ENCODE measurements around the gene ADARB2. TPM values are rescaled to one million over a fixed set of nuclear protein-coding genes. Genes with fewer than 3 reads are reported as not detected.

ADARB2 gene
- total and polyA plus RNA-seq, 5 donors from 2014 or later = 0.27 to 2.9 (median 0.69) TPM; not detected in 1

GRCh38 chr10:1190791-1191490 is 546.4 kb downstream of the ADARB2 start:
- ATAC-seq (ENCODE audit: low read depth in 2 of 2) (no peak), DNase-seq (no peak)
- no peaks in the 10 kb centered on the region for H3K9me3 ChIP-seq (ENCODE audit: control insufficient read depth in 2 of 2, low read length in 2 of 2)
- Mint-ChIP-seq H3K27ac (no peak overlapping the region), H3K4me1 (peaks cover 10 to 19% (median 15%) of the 10 kb centered on the region in 4 donors), H3K9me3 (peaks cover 0 to 1% (median 0%) of the 10 kb centered on the region in 7 donors), H3K36me3 (no peaks in the 10 kb centered on the region), H3K4me3 (no peak overlapping the region), H3K27me3 (no peaks in the 10 kb centered on the region)
- no peaks in the 10 kb centered on the region for H3K36me3 ChIP-seq (ENCODE audit: control insufficient read depth, insufficient read depth, low read length)
- peaks cover 6% of the 10 kb centered on the region for H3K4me1 ChIP-seq (ENCODE audit: control insufficient read depth, insufficient read depth, low read length, poor library complexity, severe bottlenecking)
- no peaks in the 10 kb centered on the region for H3K27me3 ChIP-seq (ENCODE audit: control insufficient read depth, insufficient read depth, low read length)
- no peak overlapping the region for H3K4me3 ChIP-seq (ENCODE audit: low read depth, low read length)
- H3K27ac ChIP-seq (ENCODE audit: insufficient read depth, low read length, poor library complexity, severe bottlenecking) = no peak overlapping the region

DNA sequence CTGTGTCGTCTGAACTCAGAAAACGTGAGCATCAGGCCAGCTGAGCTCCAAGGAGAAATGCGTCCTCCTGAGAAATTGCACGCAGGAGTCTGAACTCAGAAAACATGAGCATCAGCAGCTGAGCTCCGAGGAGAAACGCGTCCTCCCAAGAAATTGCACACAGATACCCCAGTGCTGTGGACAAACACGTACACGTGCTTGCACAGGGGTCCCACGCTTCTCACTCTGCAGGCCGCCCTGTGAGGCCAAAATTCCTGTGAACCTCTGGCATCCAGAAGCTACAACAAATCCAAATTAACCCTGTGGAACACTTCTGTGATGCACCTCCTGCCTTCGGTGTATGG is 547.3 kb downstream of the ADARB2 start:
- no peaks in the 10 kb centered on the region for H3K9me3 ChIP-seq (ENCODE audit: control insufficient read depth in 2 of 2, low read length in 2 of 2)
- no peaks in the 10 kb centered on the region for H3K36me3 ChIP-seq (ENCODE audit: control insufficient read depth, insufficient read depth, low read length)
- no peaks in the 10 kb centered on the region for H3K27me3 ChIP-seq (ENCODE audit: control insufficient read depth, insufficient read depth, low read length)
- peaks cover 10 to 19% (median 15%) of the 10 kb centered on the region in 4 donors for H3K4me1 Mint-ChIP-seq
- H3K4me3 ChIP-seq (ENCODE audit: low read depth, low read length) = no peak overlapping the region
- H3K27ac ChIP-seq (ENCODE audit: insufficient read depth, low read length, poor library complexity, severe bottlenecking) = no peak overlapping the region
- H3K9me3 Mint-ChIP-seq = peaks cover 0 to under 1% (median 0%) of the 10 kb centered on the region in 7 donors
- no peak overlapping the region for H3K27ac Mint-ChIP-seq
- H3K36me3 Mint-ChIP-seq = no peaks in the 10 kb centered on the region
- ATAC-seq (ENCODE audit: low read depth in 2 of 2) (no peak), DNase-seq (no peak)
- peaks cover 6% of the 10 kb centered on the region for H3K4me1 ChIP-seq (ENCODE audit: control insufficient read depth, insufficient read depth, low read length, poor library complexity, severe bottlenecking)
- H3K4me3 Mint-ChIP-seq = no peak overlapping the region
- H3K27me3 Mint-ChIP-seq = no peaks in the 10 kb centered on the region

GRCh38 chr10:1189166-1190051 is 547.9 kb downstream of the ADARB2 start:
- H3K9me3 Mint-ChIP-seq = no peaks in the 10 kb centered on the region
- peak overlapping the region in 1 of 3 donors; percentile 69 for H3K27ac Mint-ChIP-seq
- no peaks in the 10 kb centered on the region for H3K27me3 Mint-ChIP-seq
- DNase-seq (no peak), ATAC-seq (ENCODE audit: low read depth in 2 of 2) (no peak)
- Histone ChIP-seq H3K36me3 (ENCODE audit: control insufficient read depth, insufficient read depth, low read length) (no peaks in the 10 kb centered on the region), H3K27me3 (ENCODE audit: control insufficient read depth, insufficient read depth, low read length) (no peaks in the 10 kb centered on the region), H3K4me3 (ENCODE audit: low read depth, low read length) (no peak overlapping the region), H3K4me1 (ENCODE audit: control insufficient read depth, insufficient read depth, low read length, poor library complexity, severe bottlenecking) (peaks cover 6% of the 10 kb centered on the region), H3K27ac (ENCODE audit: insufficient read depth, low read length, poor library complexity, severe bottlenecking) (no peak overlapping the region), H3K9me3 (ENCODE audit: control insufficient read depth in 2 of 2, low read length in 2 of 2) (no peaks in the 10 kb centered on the region)
- H3K4me1 Mint-ChIP-seq = peaks cover 10 to 15% (median 13%) of the 10 kb centered on the region in 4 donors
- no peak overlapping the region for H3K4me3 Mint-ChIP-seq
- H3K36me3 Mint-ChIP-seq = no peaks in the 10 kb centered on the region

- Mint-ChIP-seq H3K9me3 (no peaks in the 10 kb centered on the region), H3K4me1 (peaks cover 4 to 8% (median 7%) of the 10 kb centered on the region in 4 donors), H3K36me3 (no peaks in the 10 kb centered on the region), H3K27me3 (no peaks in the 10 kb centered on the region), H3K27ac (peak overlapping the region in 1 of 3 donors; percentile 26), H3K4me3 (no peak overlapping the region)
- no peak for DNase-seq
- no peaks in the 10 kb centered on the region for H3K36me3 ChIP-seq (ENCODE audit: control insufficient read depth, insufficient read depth, low read length)
- peaks cover 6% of the 10 kb centered on the region for H3K4me1 ChIP-seq (ENCODE audit: control insufficient read depth, insufficient read depth, low read length, poor library complexity, severe bottlenecking)
- no peak overlapping the region for H3K27ac ChIP-seq (ENCODE audit: insufficient read depth, low read length, poor library complexity, severe bottlenecking)
- no peak for ATAC-seq (ENCODE audit: low read depth in 2 of 2)
- H3K9me3 ChIP-seq (ENCODE audit: control insufficient read depth in 2 of 2, low read length in 2 of 2) = no peaks in the 10 kb centered on the region
- H3K4me3 ChIP-seq (ENCODE audit: low read depth, low read length) = no peak overlapping the region
- H3K27me3 ChIP-seq (ENCODE audit: control insufficient read depth, insufficient read depth, low read length) = no peaks in the 10 kb centered on the region
These were observed 548.7 kb downstream of the ADARB2 start for GRCh38 chr10:1188558-1189135.

DNA sequence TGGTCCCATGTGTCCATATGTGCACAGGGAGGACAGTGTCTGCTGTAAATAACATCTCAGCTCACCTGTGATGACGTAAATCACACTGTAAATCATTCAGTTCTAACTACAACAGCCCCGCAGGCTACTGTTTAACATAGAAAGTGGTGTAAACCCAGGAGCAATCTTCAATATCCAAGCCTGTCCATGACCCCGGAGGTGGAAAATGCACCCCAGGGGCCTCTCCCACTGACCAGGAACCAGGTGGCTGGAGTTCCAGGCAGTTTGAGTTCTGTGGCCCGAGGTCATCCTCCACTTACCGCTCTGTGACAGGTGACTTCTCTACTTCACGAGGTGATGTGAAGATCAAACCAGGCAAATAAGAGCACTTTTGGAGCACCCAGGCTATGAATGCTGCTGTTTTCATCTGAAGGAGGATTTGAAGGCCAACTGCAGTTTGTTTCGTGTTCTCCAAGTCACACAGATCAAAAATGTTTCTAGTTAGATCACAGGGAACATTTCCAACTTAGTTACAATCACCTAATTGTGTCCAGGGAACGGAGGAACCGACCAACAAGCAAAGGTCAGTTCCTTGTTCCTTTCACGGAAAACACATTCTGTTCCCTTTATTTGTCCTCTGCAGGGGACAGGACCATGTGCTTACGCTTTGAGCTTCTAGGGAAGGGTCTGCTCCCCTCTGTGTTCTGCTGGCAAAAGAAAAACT is 549.3 kb downstream of the ADARB2 start:
- ATAC-seq (ENCODE audit: low read depth in 2 of 2) (no peak), DNase-seq (no peak)
- no peak overlapping the region for H3K27ac Mint-ChIP-seq
- Histone ChIP-seq H3K9me3 (ENCODE audit: control insufficient read depth in 2 of 2, low read length in 2 of 2) (no peaks in the 10 kb centered on the region), H3K4me3 (ENCODE audit: low read depth, low read length) (no peak overlapping the region), H3K27me3 (ENCODE audit: control insufficient read depth, insufficient read depth, low read length) (no peaks in the 10 kb centered on the region), H3K36me3 (ENCODE audit: control insufficient read depth, insufficient read depth, low read length) (no peaks in the 10 kb centered on the region), H3K27ac (ENCODE audit: insufficient read depth, low read length, poor library complexity, severe bottlenecking) (no peak overlapping the region), H3K4me1 (ENCODE audit: control insufficient read depth, insufficient read depth, low read length, poor library complexity, severe bottlenecking) (peaks cover under 1% of the 10 kb centered on the region)
- peaks cover 0 to 3% (median 1%) of the 10 kb centered on the region in 4 donors for H3K4me1 Mint-ChIP-seq
- H3K36me3 Mint-ChIP-seq = no peaks in the 10 kb centered on the region
- H3K9me3 Mint-ChIP-seq = no peaks in the 10 kb centered on the region
- H3K4me3 Mint-ChIP-seq = no peak overlapping the region
- H3K27me3 Mint-ChIP-seq = no peaks in the 10 kb centered on the region

- DNase-seq (no peak), ATAC-seq (ENCODE audit: low read depth in 2 of 2) (no peak)
- Histone ChIP-seq H3K4me1 (ENCODE audit: control insufficient read depth, insufficient read depth, low read length, poor library complexity, severe bottlenecking) (no peaks in the 10 kb centered on the region), H3K27ac (ENCODE audit: insufficient read depth, low read length, poor library complexity, severe bottlenecking) (no peak overlapping the region), H3K36me3 (ENCODE audit: control insufficient read depth, insufficient read depth, low read length) (no peaks in the 10 kb centered on the region), H3K27me3 (ENCODE audit: control insufficient read depth, insufficient read depth, low read length) (no peaks in the 10 kb centered on the region), H3K9me3 (ENCODE audit: control insufficient read depth in 2 of 2, low read length in 2 of 2) (no peaks in the 10 kb centered on the region), H3K4me3 (ENCODE audit: low read depth, low read length) (no peak overlapping the region)
- Mint-ChIP-seq H3K27me3 (no peaks in the 10 kb centered on the region), H3K9me3 (no peaks in the 10 kb centered on the region), H3K4me3 (no peak overlapping the region), H3K27ac (no peak overlapping the region), H3K4me1 (peaks cover 0 to under 1% (median 0%) of the 10 kb centered on the region in 4 donors), H3K36me3 (no peaks in the 10 kb centered on the region)
These were observed 550.0 kb downstream of the ADARB2 start for GRCh38 chr10:1187151-1187854.

DNA sequence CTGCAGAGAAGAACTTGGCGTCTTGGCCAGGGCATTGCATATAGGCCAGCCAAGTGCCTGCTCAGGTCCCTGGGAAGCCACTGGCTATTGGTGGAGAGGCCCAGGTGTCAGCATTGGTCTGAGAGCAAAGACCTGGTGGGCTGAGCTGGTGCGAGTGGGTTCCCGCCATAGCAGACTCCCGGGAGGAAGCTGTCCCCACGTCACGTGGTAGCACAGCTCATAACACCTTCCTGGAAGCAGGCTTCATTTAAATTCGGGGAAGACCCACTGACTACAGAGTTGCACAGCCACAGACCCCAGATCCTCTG is 550.7 kb downstream of the ADARB2 start:
- Mint-ChIP-seq H3K36me3 (no peaks in the 10 kb centered on the region), H3K27me3 (no peaks in the 10 kb centered on the region), H3K27ac (no peak overlapping the region), H3K9me3 (no peaks in the 10 kb centered on the region), H3K4me1 (no peaks in the 10 kb centered on the region), H3K4me3 (no peak overlapping the region)
- H3K36me3 ChIP-seq (ENCODE audit: control insufficient read depth, insufficient read depth, low read length) = no peaks in the 10 kb centered on the region
- H3K27me3 ChIP-seq (ENCODE audit: control insufficient read depth, insufficient read depth, low read length) = no peaks in the 10 kb centered on the region
- ATAC-seq (ENCODE audit: low read depth in 2 of 2) = no peak
- peak in 1 of 3 donors; percentile 40 for DNase-seq
- no peaks in the 10 kb centered on the region for H3K9me3 ChIP-seq (ENCODE audit: control insufficient read depth in 2 of 2, low read length in 2 of 2)
- no peaks in the 10 kb centered on the region for H3K4me1 ChIP-seq (ENCODE audit: control insufficient read depth, insufficient read depth, low read length, poor library complexity, severe bottlenecking)
- no peak overlapping the region for H3K4me3 ChIP-seq (ENCODE audit: low read depth, low read length)
- no peak overlapping the region for H3K27ac ChIP-seq (ENCODE audit: insufficient read depth, low read length, poor library complexity, severe bottlenecking)
